EL (cell line): ENCODE measurements around the gene COL4A2.
A peak's percentile ranks its signal among the peaks of the same experiment; 100 is the strongest.
"Not testable (repeated sequence)": the region's sequence is repeated elsewhere in the genome, so short reads cannot be mapped to it uniquely, and the experiment has no call there.

Experiments used
- DNase-seq: peaks from one replicate; pipeline ENCODE4 v3.0.0-alpha.2; 2016

COL4A2 gene

GRCh38 chr13:110523838-110524540, 216.9 kb downstream of the COL4A2 start:
- DNase-seq, result no peak

DNA sequence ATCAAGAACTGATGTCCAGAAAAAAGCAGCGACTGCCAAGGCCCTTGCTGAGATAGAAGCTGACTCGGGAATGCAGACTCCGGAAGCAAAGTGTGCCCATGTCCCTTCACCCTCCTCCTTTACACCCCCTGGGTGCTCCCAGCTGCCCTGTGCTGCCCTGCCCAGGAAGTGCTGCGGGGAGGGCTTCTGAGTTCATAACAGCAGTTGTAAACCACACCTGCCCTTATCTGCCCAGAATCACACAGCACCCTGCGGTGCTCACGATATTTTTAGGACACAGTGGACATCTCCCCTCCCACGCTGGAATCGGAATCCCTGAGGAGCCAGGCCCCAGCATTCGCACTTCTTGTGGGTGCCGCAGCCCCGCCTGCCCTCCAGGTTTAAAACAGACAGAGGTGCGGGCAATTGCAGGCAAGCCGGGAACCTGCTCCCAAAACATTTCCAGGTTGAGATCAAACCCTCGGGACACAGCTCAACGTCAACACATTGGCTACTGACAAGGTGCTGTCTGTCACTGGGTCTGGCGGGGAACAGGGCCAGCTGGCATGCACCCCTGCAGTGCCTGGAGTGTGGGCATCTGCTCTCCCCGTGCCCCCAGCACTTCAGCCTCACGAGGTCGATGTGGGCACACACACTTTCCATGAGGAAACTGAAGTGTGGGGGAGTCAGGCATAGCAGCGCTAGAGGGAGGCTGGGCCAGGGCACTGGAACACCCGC, 217.6 kb downstream of the COL4A2 start:
- no peak for DNase-seq

GRCh38 chr13:110525328-110526319, 218.5 kb downstream of the COL4A2 start:
- no peak for DNase-seq

- no peak for DNase-seq
Observed at GRCh38 chr13:110528371-110528770, 221.3 kb downstream of the COL4A2 start.

GRCh38 chr13:110528911-110529310, 221.8 kb downstream of the COL4A2 start:
- no peak for DNase-seq

GRCh38 chr13:110529522-110530311, 222.6 kb downstream of the COL4A2 start:
- DNase-seq, result no peak

- no peak for DNase-seq
Observed at GRCh38 chr13:110531100-110531499, 224.0 kb downstream of the COL4A2 start.

DNA sequence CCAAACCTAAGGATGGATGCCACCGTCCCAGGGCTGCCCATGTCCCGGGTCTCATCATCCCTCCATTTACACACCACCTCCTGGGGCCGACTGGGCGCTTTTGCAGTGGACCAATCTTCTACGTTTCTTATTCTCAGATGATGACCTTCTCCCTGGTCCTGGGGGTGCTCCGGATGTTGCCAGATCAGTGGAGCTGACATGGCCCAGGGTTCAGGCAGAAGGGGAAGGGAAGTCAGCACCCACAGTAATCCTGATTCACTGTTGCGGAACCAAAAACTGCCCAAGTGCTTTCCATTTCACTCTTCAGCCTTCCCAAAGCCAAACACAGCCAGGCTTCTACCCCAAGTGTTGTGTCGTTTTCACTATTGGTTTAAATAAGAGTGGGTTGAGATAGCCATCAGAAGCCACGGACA, 224.6 kb downstream of the COL4A2 start:
- DNase-seq, result no peak

DNA sequence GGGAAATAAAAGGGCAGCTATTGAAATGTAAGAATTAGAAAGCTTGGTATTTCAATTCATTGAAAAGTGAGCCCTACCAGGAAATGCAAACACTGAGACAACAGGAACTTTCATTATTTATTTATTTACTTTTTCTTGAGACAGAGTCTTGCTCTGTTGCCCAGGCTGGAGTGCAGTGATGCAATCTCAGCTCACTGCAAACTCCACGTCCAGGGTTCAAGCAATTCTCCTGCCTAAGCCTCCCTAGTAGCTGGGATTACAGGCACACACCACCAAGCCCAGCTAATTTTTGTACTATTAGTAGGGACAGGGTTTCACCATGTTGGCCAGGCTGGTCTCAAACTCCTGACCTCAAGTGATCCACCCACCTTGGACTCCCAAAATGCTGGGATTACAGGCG, 225.2 kb downstream of the COL4A2 start:
- not testable (repeated sequence) for DNase-seq

GRCh38 chr13:110533771-110534670, 226.9 kb downstream of the COL4A2 start:
- DNase-seq, result no peak

DNA sequence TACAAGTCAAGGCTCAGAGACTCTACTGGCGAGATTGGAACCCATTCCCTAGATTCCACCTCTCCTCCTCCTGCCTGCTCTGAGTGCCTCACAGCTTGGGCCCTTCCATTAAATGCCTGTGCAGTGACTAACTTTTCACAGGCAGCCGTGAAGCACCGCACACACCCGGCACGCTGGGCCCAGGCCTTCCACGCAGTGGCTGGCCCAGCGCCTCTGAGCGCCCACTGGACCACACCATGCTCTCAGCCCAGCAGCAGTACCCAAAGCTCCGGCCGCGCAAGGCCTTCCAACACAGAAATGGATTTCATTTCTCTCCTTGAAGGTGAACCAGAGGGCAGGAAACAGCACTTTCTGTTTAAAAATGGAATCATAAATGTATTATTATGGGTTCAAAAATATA, 228.4 kb downstream of the COL4A2 start:
- no peak for DNase-seq

DNA sequence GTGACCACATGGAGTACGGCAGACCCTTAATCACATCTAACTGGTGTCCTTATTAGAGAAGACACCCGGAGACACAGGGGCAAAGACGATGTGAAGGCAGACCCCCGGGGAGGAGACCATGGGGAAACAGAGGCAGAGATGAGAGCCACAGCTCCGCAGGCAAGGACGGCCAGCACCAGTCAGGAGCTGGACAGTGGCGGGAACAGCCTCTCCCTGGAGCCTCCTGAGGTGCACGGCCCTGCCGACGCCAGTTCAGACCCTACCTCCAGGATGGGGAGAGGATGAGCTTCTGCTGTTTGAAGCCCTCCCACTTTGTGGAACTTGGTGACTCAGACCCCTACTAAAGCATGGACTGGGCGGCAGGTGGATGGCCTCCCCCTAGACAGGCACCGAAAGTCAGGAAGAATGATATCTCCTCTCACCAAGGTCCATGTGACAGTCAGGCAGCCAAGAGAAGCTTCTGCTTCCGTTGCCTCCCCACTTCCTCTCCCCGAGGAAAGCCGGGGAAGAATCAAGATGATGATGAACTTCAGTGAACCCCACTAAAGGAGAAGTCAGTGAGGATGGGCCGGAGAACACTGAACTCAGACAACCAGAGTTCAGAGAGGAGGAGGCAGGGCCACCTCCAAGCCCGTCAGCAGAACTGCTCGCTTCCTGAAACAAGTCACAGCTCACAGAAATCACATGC, 229.1 kb downstream of the COL4A2 start:
- DNase-seq, result no peak

- no peak for DNase-seq
Observed at GRCh38 chr13:110538632-110539031, 231.5 kb downstream of the COL4A2 start.

DNA sequence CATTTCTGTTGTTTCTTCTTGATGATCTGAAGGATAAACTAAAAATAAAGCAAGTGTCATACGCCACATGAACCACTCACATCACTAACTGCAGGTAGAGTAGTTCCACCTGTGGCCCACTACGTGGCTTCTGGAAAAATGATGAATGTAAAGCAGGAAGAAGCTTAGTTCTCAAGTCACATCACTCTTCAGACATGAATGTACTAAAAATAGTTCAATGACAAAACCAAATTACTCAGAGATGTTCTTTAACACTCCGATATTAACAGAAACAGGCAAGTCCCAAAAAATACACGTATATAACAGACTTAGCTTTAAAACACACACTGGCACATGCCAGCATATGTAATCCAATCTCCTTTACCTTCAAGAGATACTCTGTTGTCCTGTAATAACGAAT, 232.8 kb downstream of the COL4A2 start:
- no peak for DNase-seq

- no peak for DNase-seq
Observed at GRCh38 chr13:110540871-110541525, 233.9 kb downstream of the COL4A2 start.

DNA sequence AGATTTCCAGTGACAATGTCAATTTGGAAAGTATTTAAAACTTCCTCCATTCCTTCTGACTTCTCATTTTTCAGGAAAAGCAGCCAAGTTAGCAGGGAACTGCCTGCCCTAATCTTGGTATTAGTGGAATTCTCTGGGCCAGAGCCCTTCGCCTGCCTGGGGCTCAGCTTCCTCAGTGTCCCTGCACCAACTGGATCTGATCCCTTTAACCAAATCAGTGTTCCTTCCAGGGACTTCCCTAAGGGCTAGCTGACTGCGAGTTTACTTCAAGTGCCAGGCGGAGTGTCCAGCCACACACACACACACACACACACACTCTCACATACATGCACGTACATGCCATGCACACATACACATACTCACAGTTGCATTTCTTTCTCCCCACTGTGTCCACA, 234.4 kb downstream of the COL4A2 start:
- no peak for DNase-seq

- DNase-seq, result no peak
Observed at GRCh38 chr13:110542169-110542796, 235.2 kb downstream of the COL4A2 start.

- DNase-seq, result no peak
Observed at GRCh38 chr13:110546378-110546777, 239.3 kb downstream of the COL4A2 start.

DNA sequence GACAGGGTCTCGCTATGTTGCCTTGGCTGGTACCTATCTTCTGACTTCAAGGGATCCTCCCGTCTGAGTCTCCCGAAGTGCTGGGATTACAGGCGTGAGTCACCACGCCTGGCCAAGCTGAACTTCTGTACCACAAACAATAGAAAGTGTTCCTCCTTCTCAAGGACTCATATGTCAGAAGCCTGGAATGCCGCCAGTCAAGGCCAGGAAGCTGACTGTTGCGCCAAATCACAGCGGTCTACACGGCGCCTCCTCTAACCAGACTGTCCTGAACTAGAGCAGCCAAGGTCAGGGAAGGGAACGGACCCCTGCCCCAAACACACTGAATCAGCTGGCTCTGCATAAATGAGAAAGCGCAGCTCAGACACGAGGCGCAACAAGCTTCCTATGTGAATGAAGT, 239.8 kb downstream of the COL4A2 start:
- peak; percentile 82 for DNase-seq
